Large intestine (tissue), 3 donors: Measurements from ENCODE around the gene CCDC86. TPM values are rescaled to one million over a fixed set of nuclear protein-coding genes. Genes with fewer than 3 reads are reported as not detected.

Experiments used
- DNase-seq, 2 donors: peaks; one replicate each; pipeline versions ENCODE4 v3.0.0 to v3.0.0-alpha.2; 2013
- H3K27ac ChIP-seq: one replicate; pipeline ENCODE4 v1.5.1; 2013; ENCODE audit warnings: low read length
- H3K27me3 ChIP-seq: 2 replicates; pipeline ENCODE4 v1.6.1; 2013; ENCODE audit warnings: low read length; ENCODE audit not compliant: control insufficient read depth, insufficient read depth
- H3K36me3 ChIP-seq: 2 replicates; pipeline ENCODE4 v1.6.1; 2013; ENCODE audit warnings: low read length; ENCODE audit not compliant: control insufficient read depth, insufficient read depth
- H3K4me1 ChIP-seq: one replicate; pipeline ENCODE4 v1.6.1; 2013; ENCODE audit warnings: low read length; ENCODE audit not compliant: control insufficient read depth, insufficient read depth
- H3K4me3 ChIP-seq: one replicate; pipeline ENCODE4 v1.5.1; 2013; ENCODE audit warnings: low read length
- H3K9me3 ChIP-seq: one replicate; pipeline ENCODE4 v1.6.1; 2013; ENCODE audit warnings: mild to moderate bottlenecking, low read depth, low read length, moderate library complexity; ENCODE audit not compliant: control insufficient read depth
- WGBS: methylation state at CpG from one replicate; pipeline ENCODE4 v1.1.5; 2013; ENCODE audit warnings: low lambda C conversion rate; ENCODE audit not compliant: insufficient coverage; 5-methylcytosine and 5-hydroxymethylcytosine counted together
- polyA plus RNA-seq: library from polyadenylated mRNA; unstranded; fragments of 120-200 nt; gene quantifications from one replicate; pipeline ENCODE4 v1.2.1, GENCODE V29; 2013

CCDC86 gene
- polyA plus RNA-seq, 1 donor: 21.6 TPM

GRCh38 chr11:60825790-60826189, 16.1 kb upstream of the CCDC86 start:
- DNase-seq: no peak
- H3K36me3 ChIP-seq: no peaks in the 10 kb centered on the region
- H3K9me3 ChIP-seq: no peaks in the 10 kb centered on the region
- no peaks in the 10 kb centered on the region for H3K27me3 ChIP-seq
- WGBS: no CpG with 5 or more reads among the region's 6 CpGs
- no peaks in the 10 kb centered on the region for H3K4me1 ChIP-seq
- H3K4me3 ChIP-seq: no peak overlapping the region
- no peak overlapping the region for H3K27ac ChIP-seq

- H3K36me3 ChIP-seq: no peaks in the 10 kb centered on the region
- no CpG with 5 or more reads among the region's 10 CpGs for WGBS
- DNase-seq: no peak
- no peaks in the 10 kb centered on the region for H3K9me3 ChIP-seq
- H3K4me1 ChIP-seq: no peaks in the 10 kb centered on the region
- H3K4me3 ChIP-seq: no peak overlapping the region
- no peak overlapping the region for H3K27ac ChIP-seq
- no peaks in the 10 kb centered on the region for H3K27me3 ChIP-seq
These were observed 11.3 kb upstream of the CCDC86 start for GRCh38 chr11:60830478-60831142.

DNA sequence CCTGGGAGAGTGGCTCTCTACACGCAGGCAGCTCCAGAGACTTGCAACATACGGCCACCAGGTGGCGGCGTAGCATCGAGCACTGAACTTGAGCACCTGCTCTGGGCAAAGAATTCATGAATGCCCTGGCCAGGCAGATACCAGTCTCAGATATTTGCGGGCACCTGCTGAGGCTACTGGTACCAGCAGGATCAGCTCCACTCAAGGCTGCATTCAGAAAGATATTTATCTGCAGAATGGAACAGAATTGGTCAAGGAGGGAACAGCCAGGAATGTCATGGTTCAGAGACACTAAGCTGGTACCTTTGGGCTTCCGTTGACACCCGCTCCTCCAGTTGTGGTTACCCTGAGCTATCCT, 10.8 kb upstream of the CCDC86 start:
- Histone ChIP-seq H3K4me3 (no peak overlapping the region), H3K9me3 (no peaks in the 10 kb centered on the region), H3K27ac (no peak overlapping the region), H3K36me3 (no peaks in the 10 kb centered on the region), H3K4me1 (no peaks in the 10 kb centered on the region), H3K27me3 (no peaks in the 10 kb centered on the region)
- DNase-seq: peak; percentile 57 to 77
- WGBS: no CpG with 5 or more reads among the region's 8 CpGs

- Histone ChIP-seq H3K36me3 (no peaks in the 10 kb centered on the region), H3K4me3 (no peak overlapping the region), H3K9me3 (no peaks in the 10 kb centered on the region), H3K4me1 (no peaks in the 10 kb centered on the region), H3K27me3 (no peaks in the 10 kb centered on the region), H3K27ac (no peak overlapping the region)
- WGBS: 87% methylated on average over 4 of the region's 7 CpGs
- DNase-seq: no peak
These were observed 10.3 kb upstream of the CCDC86 start for GRCh38 chr11:60831501-60832079.

- H3K4me3 ChIP-seq: no peak overlapping the region
- H3K27me3 ChIP-seq: no peaks in the 10 kb centered on the region
- no peaks in the 10 kb centered on the region for H3K36me3 ChIP-seq
- no peaks in the 10 kb centered on the region for H3K9me3 ChIP-seq
- H3K27ac ChIP-seq: no peak overlapping the region
- WGBS: 20% methylated on average over 1 of the region's 7 CpGs
- no peak for DNase-seq
- no peaks in the 10 kb centered on the region for H3K4me1 ChIP-seq
These were observed 7.0 kb upstream of the CCDC86 start for GRCh38 chr11:60834742-60835533.

- Histone ChIP-seq H3K4me1 (no peaks in the 10 kb centered on the region), H3K9me3 (no peaks in the 10 kb centered on the region), H3K36me3 (no peaks in the 10 kb centered on the region), H3K4me3 (no peak overlapping the region), H3K27ac (no peak overlapping the region), H3K27me3 (no peaks in the 10 kb centered on the region)
- DNase-seq: no peak
- WGBS: 100% methylated on average over 1 of the region's 3 CpGs
These were observed 6.4 kb upstream of the CCDC86 start for GRCh38 chr11:60835534-60835846.

- no peaks in the 10 kb centered on the region for H3K9me3 ChIP-seq
- no peak overlapping the region for H3K27ac ChIP-seq
- no peak for DNase-seq
- peaks cover 7% of the 10 kb centered on the region for H3K4me1 ChIP-seq
- H3K4me3 ChIP-seq: no peak overlapping the region
- no peaks in the 10 kb centered on the region for H3K36me3 ChIP-seq
- no peaks in the 10 kb centered on the region for H3K27me3 ChIP-seq
- WGBS: no CpG with 5 or more reads among the region's 9 CpGs
These were observed 4.9 kb upstream of the CCDC86 start for GRCh38 chr11:60836866-60837515.

- H3K36me3 ChIP-seq: no peaks in the 10 kb centered on the region
- no peak overlapping the region for H3K27ac ChIP-seq
- no peaks in the 10 kb centered on the region for H3K27me3 ChIP-seq
- H3K4me1 ChIP-seq: peaks cover 8% of the 10 kb centered on the region
- DNase-seq: no peak
- no CpG with 5 or more reads among the region's 7 CpGs for WGBS
- H3K4me3 ChIP-seq: no peak overlapping the region
- H3K9me3 ChIP-seq: no peaks in the 10 kb centered on the region
These were observed 3.8 kb upstream of the CCDC86 start for GRCh38 chr11:60838132-60838531.

- H3K27ac ChIP-seq: peak overlapping the region; percentile 77
- peak in 1 of 2 donors; percentile 44 for DNase-seq
- H3K4me3 ChIP-seq: no peak overlapping the region
These were observed 1.2 kb upstream of the CCDC86 start for GRCh38 chr11:60840470-60841430.

More at GRCh38 chr11:60840470-60841430, 1.2 kb upstream of the CCDC86 start:
- Histone ChIP-seq H3K4me1 (peaks cover 22% of the 10 kb centered on the region), H3K36me3 (no peaks in the 10 kb centered on the region), H3K9me3 (no peaks in the 10 kb centered on the region), H3K27me3 (no peaks in the 10 kb centered on the region)
- WGBS: no CpG with 5 or more reads among the region's 14 CpGs
